OCI-M2 (cell line): Measurements from ENCODE around the gene COMMD2.

Source experiments
- DNase-seq: peaks from one replicate; lab custom pipeline; 2025; ENCODE audit not compliant: unreplicated experiment; lab: John Stamatoyannopoulos, UW

COMMD2 gene

GRCh38 chr3:149764302-149764701 is 12.0 kb upstream of the COMMD2 start:
- DNase-seq, result no peak

- DNase-seq, result no peak
Measured at GRCh38 chr3:149763565-149764195, 11.4 kb upstream of the COMMD2 start.

GRCh38 chr3:149753717-149754116 is 1.4 kb upstream of the COMMD2 start:
- no peak for DNase-seq

GRCh38 chr3:149752788-149753136 is 473 bp upstream of the COMMD2 start:
- DNase-seq, result no peak

DNA sequence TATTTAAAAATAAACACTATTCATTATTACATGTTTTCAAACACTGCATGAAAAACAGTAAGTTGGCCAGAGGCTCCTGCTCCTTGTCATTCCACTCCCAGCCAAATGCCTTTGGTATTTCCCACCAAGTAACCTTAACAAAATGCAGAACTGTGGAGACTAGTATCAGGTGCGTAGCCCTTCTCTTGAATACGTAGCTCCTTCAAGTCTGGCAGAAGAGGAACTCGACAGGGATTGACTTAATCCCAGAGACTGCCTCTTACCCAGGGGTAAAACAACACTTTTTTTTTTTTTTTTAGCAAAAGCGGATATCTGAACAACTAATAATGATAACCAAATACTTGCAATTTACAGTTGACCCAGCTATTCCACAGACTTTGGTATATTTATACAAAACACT is 738 bp downstream of the COMMD2 start:
- no peak for DNase-seq

DNA sequence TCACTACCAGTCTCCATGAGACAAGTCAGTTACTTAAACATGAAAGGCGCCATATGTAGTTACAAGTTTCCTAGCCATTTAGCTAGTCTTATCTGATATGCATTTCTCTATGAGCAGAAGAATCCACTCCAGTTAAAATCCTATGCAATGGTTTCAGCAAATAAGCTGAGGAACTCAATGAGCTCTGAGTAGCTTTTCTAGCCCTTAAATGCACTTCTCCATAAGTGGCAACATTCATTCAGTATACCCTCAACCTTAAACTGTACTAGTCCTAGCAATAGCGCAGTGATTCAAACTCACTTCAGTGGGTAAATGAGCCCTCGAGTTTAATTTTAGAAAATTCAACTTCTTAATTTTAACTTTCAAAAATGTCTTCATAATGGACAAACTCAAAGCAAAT is 7.7 kb downstream of the COMMD2 start:
- no peak for DNase-seq

DNA sequence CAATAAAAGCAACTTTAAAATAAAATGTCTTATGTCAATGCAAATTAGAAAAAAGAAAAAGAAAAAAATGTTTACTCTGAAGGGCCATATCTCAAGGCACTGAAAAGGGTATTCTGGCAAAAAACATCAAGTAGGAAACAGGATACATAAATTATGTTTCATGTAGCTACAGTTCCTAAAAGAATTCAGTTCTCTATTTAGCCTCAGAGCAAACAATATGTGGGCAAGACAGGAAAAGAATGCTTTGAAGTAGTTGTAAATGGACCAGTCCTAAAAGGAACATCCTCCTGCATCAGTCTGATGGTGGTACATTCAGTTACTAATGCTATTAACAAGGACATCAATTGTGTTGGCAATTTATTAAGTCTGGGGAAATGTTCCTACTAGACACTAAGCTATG is 8.1 kb downstream of the COMMD2 start:
- DNase-seq, result no peak

DNA sequence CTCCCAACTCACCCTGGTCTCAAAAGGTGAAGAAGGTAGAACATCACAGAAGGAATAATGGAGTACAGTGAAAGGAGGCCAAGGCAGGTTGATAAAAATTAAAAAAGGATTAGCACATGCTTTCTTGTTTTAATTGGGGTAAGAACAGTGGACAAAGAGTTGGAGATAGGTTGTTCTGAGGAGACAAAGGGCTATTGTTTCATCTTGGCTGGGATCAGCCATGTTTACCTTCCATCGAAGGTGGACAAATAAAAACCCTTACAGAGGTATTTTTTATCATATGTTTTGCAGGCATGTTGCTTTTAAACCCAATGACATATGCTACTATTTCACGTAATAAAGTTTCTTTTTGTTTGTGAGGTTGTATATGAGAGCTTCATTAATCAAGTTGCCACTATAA is 12.9 kb downstream of the COMMD2 start:
- no peak for DNase-seq

GRCh38 chr3:149738876-149739275 is 13.4 kb downstream of the COMMD2 start:
- no peak for DNase-seq

- peak; percentile 4 for DNase-seq
Measured at GRCh38 chr3:149736953-149737205, 15.4 kb downstream of the COMMD2 start.

DNA sequence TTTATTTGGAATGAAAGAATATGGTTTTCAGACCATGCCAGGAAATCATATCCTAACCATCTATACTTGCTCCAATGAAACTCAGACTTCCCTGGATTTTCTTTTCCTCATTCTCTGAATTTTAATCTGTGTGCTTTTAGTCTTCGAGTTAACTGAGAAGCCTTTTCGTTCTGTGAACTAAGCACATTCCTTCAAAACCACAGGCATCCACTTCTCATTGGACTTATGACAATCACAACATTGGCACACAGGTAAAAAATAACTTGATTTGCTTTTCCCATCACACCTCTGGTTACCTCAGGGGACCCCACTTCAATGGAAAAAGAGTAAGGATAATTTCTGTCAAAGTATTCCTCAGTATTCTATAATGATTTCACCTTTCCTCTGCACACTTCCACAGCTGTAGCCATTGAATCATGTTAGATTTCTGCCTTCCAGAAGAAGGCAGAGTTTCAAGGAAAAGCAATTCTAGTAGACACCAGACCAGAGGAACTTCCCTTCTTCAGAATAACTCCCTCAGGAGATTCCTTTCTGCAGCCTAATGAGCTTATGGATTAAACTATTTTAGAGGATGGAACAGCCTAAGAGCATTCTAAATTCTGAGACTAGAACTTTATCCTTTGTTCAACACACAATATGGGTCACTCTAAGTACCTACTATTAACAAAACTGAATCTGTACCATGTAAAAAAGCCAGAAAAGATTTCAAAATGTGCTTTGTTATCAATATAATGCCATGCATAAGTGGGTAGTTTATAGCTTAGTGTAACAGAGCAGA is 15.9 kb downstream of the COMMD2 start:
- DNase-seq, result no peak

- DNase-seq, result no peak
Measured at GRCh38 chr3:149732234-149732633, 20.1 kb downstream of the COMMD2 start.

DNA sequence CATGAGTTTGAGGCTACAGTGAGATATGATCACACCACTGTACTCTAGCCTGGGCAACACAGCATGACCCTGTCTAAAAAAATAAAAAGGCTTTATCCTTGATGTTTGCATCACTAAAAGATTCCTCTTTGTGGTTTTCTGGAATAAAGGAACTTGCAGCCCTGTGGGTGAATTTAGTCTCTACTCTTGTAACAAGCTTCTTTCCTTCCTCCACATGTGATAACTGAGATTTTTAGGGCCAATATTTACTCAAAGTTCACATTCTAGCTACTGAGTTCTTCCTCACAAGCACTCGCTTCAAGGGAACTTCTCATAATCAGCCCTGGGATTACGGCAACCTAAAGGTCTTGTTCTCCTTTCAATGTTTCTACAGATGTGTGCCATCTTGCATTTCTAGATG is 24.6 kb downstream of the COMMD2 start:
- DNase-seq, result no peak

- DNase-seq, result no peak
Measured at GRCh38 chr3:149726716-149727407, 25.4 kb downstream of the COMMD2 start.

DNA sequence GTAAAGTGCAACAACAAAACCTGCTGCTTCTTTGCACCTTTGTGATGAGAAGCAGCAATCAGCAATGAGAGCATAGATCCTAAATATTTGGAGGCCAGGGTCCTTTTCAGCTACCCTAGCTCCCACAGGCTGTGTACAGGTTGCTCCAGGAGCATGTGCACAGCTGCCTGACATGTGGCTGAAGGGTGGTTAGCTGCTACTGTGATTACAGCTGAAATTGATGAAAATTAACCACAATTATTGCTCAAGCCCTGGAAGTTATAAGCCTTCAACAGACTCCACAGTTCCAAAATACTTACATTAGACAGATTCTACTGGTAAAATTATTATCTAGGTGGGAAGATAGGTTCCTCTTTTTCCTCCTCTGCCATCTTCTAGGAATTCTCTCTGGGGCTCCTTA is 28.5 kb downstream of the COMMD2 start:
- DNase-seq, result no peak

- DNase-seq, result no peak
Measured at GRCh38 chr3:149720918-149721317, 31.4 kb downstream of the COMMD2 start.

DNA sequence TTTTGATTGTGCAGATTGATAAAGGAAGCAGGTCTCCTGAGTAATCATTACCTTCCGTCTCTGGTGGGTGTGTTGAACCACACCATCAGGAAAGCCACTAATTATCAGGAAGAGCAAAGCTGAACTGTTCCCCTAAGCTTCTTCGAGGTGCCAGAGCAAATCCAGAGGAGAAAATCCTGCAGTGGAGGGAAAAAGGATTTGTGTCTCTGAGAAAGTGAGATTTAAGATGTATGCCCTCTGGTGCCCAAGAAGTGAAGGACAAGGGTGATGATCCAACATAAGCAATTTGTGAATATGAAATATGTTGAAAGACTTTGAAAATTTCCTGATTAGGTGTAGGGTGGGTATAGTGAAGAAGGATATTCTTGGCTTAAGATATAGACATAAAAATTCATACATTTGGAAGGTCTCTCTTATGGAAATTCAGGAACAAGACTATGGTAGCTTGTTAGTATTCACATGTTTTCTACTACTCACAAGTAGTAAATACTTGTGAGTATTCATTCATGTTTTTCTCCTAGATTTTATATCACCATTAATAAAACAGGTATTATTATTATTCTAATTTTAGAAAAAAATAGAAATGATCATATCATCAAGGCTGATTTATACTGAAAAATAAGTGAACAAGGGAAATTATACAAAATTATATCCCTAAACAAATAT is 34.8 kb downstream of the COMMD2 start:
- no peak for DNase-seq

- no peak for DNase-seq
Measured at GRCh38 chr3:149716984-149717383, 35.3 kb downstream of the COMMD2 start.

DNA sequence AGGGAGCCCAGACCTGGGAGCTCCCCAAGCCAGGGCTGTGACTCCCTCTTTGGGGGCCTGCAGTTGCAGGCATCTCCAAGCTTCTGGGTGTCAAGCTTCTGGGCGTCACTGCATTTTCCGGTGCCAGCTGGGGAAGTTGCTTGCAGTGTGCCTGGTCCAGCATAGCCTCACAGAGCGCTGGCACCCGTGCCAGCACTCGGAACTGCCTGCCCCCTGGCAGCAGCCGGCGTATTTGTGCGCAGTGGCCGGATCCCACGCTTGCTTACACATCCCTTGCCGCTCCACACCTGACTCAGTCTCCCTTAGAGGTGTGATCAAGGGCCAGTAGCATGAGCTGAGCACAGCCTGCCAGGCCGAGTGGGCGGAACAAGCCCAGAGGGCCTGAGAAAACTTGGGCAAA is 37.0 kb downstream of the COMMD2 start:
- DNase-seq, result no peak

- no peak for DNase-seq
Measured at GRCh38 chr3:149713730-149714654, 38.3 kb downstream of the COMMD2 start.

- no peak for DNase-seq
Measured at GRCh38 chr3:149706905-149707304, 45.4 kb downstream of the COMMD2 start.
